Breast epithelium (tissue), 4 donors: Measurements from ENCODE around the gene LONP1. TPM values are rescaled to one million over a fixed set of nuclear protein-coding genes. Genes with fewer than 3 reads are reported as not detected.

ENCODE experiments used
- DNase-seq, 2 donors: peaks; one replicate each; pipeline ENCODE4 v3.0.0-alpha.2; 2019; ENCODE audit warnings: low spot score in 2 of 2
- H3K27ac ChIP-seq, 2 donors: fragments of 200-600 bp; sonication (generic) in 1 of 2; one replicate each; pipeline ENCODE4 v1.5.1; 2016 to 2019; ENCODE audit warnings: mild to moderate bottlenecking in 1 of 2
- H3K27me3 ChIP-seq, 2 donors: fragments of 200-600 bp; sonication (generic) in 1 of 2; one replicate each; pipeline versions ENCODE4 v1.5.1 to v1.6.0; 2017 to 2019; ENCODE audit warnings: control low read depth in 1 of 2, mild to moderate bottlenecking in 1 of 2
- H3K36me3 ChIP-seq: fragments of 200-600 bp; one replicate; pipeline ENCODE4 v1.5.1; 2019
- H3K4me1 ChIP-seq, 2 donors: fragments of 200-600 bp; sonication (generic); one replicate each; pipeline ENCODE4 v1.5.1; 2016 to 2019; ENCODE audit warnings: control low read depth in 1 of 2
- H3K4me3 ChIP-seq, 3 donors: fragments of 200-600 bp; sonication (generic); 1 replicate in 2 of 3; 2 replicates in 1 of 3; pipeline ENCODE4 v1.5.1; 2016 to 2019; ENCODE audit warnings: mild to moderate bottlenecking in 3 of 3, moderate library complexity in 2 of 3
- H3K9me3 ChIP-seq, 2 donors: fragments of 200-600 bp; sonication (generic) in 1 of 2; one replicate each; pipeline ENCODE4 v1.5.1; 2016 to 2019; ENCODE audit warnings: control low read depth in 1 of 2
- POLR2AphosphoS5 ChIP-seq, 3 donors: sonication (generic); formaldehyde crosslinking; IDR thresholded peaks; one replicate each; pipeline ENCODE4 v1.6.1; 2017; ENCODE audit warnings: antibody characterized with exemption in 3 of 3
- intact Hi-C: fragments of 100-400 bp; cut with DNase I; formaldehyde crosslinking; loops from one replicate; pipeline ENCODE4 v1.15.1; 2023; ENCODE audit warnings: low total_unique reads
- total RNA-seq, 3 donors: library from RNA; depleted of rRNA; stranded (reverse); fragments of >200 nt; gene quantifications; one replicate each; pipeline ENCODE4 v1.1.0, GENCODE V29; 2016

LONP1 gene
- total RNA-seq, 3 donors from 2014 or later, result 48.1 to 66.2 (median 60.6) TPM

DNA sequence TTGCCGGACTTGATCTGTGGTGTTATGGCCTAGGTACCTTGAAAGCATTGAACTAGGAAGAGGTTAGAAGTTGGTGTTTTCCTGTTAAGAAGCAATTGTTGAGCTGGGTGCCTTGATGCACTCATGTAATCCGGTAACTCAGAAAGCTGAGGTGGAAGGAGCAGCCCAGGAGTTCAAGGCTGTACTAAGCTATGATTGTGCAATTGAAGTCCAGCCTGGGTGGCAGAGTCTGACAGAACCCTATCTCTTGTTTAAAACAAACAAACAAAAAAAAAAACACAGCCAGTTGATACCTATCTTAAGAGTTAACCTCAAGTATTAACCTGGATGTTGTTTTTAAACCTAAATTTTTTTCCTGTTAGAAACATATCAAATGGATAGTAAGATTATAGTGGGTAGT lies 77.7 kb downstream of the LONP1 start:
- no peak for TF ChIP-seq POLR2AphosphoS5 (IDR thresholded peaks at IDR 0.05)
- intact Hi-C loops, result no loop called here
- Histone ChIP-seq H3K4me1 (no peaks in the 10 kb centered on the region), H3K9me3 (no peaks in the 10 kb centered on the region), H3K4me3 (no peak overlapping the region), H3K36me3 (no peaks in the 10 kb centered on the region), H3K27me3 (no peaks in the 10 kb centered on the region), H3K27ac (no peak overlapping the region)
- DNase-seq, result no peak

Other genes starting within 250 kb of the LONP1 start
- 10 to 100 TPM in 1 of 3 donors, 1 to 10 TPM in 2; 1.1 to 11.7 (median 1.3) TPM for gene TINCR, start 152.2 kb downstream of the LONP1 start, total RNA-seq
- 10 to 100 TPM; 46.4 to 68.8 (median 62.1) TPM for gene SAFB2, start 97.4 kb downstream of the LONP1 start, total RNA-seq
- gene SAFB, start 97.1 kb downstream of the LONP1 start, total RNA-seq, result 100 to 1,000 TPM in 2 of 3 donors, 10 to 100 TPM in 1; 64.2 to 112 (median 111) TPM
- gene MICOS13, start 39.6 kb downstream of the LONP1 start, total RNA-seq, result 10 to 100 TPM; 29.4 to 49.5 (median 44.3) TPM
- 10 to 100 TPM; 10.4 to 13.1 (median 11.1) TPM for gene HSD11B1L, start 39.1 kb downstream of the LONP1 start, total RNA-seq
- gene RPL36, start 29.9 kb downstream of the LONP1 start, total RNA-seq, result 1,000 to 10,000 TPM in 1 of 3 donors, 100 to 1,000 TPM in 2; 687 to 1,274 (median 863) TPM
- gene CATSPERD, start 491 bp upstream of the LONP1 start, total RNA-seq, result not detected
- 1 to 10 TPM in 2 of 3 donors, under 1 TPM in 1; 0.64 to 2.0 (median 1.2) TPM for gene PRR22, start 64.6 kb upstream of the LONP1 start, total RNA-seq
- 10 to 100 TPM; 28.8 to 44.9 (median 37.2) TPM for gene DUS3L, start 71.0 kb upstream of the LONP1 start, total RNA-seq
- gene NRTN, start 84.9 kb upstream of the LONP1 start, total RNA-seq, result 1 to 10 TPM in 2 of 3 donors, under 1 TPM in 1; 0.48 to 1.8 (median 1.6) TPM
- gene FUT6, start 119.6 kb upstream of the LONP1 start, total RNA-seq, result 1 to 10 TPM in 1 of 3 donors, under 1 TPM in 1, not detected in 1; 0.73 to 4.3 TPM
- gene FUT3, start 131.3 kb upstream of the LONP1 start, total RNA-seq, result 1 to 10 TPM in 2 of 3 donors, not detected in 1; 1.3 to 2.9 TPM
- not detected for gene FUT5, start 150.4 kb upstream of the LONP1 start, total RNA-seq
- gene NDUFA11, start 183.6 kb upstream of the LONP1 start, total RNA-seq, result 100 to 1,000 TPM; 186 to 278 (median 186) TPM
- gene VMAC, start 184.7 kb upstream of the LONP1 start, total RNA-seq, result 10 to 100 TPM in 1 of 3 donors, 1 to 10 TPM in 2; 6.1 to 11.8 (median 9.2) TPM
- 10 to 100 TPM in 2 of 3 donors, 1 to 10 TPM in 1; 9.4 to 19.0 (median 16.4) TPM for gene CAPS, start 194.1 kb upstream of the LONP1 start, total RNA-seq